NCI-H2107 (cell line): ENCODE measurements around the gene FBN3.
"Not testable (repeated sequence)": the region's sequence is repeated elsewhere in the genome, so short reads cannot be mapped to it uniquely, and the experiment has no call there.

Experiments used
- DNase-seq: peaks from one replicate; lab custom pipeline; 2025; lab: John Stamatoyannopoulos, UW

The FBN3 gene

DNA sequence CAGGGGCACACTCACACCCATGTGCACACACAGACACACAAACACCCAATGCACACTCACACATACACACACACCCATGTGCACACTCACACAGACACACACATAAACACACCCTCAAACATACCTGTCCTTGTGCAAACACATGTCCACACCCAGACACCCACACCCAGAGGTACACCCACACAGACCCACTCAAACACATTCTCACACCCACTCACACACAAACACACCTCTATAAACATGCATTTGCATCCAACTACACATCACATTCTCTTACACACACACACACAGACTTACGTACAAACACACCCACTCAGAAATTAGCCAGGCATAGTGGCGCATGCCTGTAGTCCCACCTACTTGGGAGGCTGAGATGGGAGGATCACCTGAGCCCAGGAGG lies 31.4 kb downstream of the FBN3 start:
- no peak for DNase-seq

DNA sequence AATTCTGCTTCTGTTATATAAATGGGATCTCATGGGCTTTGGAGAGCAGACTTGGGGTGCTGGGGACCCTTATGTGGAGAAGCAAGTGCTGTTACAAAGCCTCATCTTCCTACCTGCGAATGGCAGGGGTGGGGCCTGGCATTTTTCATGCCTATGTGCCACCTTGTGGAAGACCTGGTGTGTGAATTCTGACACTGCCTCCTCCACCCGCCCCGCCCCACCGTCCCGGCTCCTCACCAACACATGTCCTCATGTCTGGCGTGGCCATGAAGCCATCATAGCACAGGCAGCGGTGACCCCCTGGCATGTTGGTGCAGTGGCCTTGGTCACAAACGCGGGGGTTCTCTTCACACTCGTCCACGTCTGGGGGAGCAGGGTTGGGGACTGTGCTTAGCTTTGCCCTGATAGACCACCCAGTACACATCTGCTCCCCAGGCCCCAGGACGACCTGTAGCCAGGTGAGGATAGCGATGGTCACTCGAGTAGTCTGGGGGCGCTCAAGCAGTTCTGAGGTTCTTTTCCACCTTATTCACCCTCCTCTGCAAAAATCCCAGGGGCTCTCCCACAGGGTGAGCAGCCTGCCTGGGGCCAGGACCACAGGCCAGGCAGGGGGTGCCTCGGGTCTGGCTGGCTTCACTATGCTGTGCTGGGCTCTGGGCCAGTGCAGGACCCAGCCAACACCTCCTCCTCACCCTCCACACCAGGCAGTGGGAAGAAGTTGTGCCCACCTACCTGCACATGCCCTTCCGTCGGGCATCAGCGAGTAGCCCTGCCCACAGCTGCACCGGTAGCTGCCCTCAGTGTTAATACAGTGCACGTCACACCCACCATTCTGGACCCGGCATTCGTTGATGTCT lies 32.7 kb downstream of the FBN3 start:
- DNase-seq = no peak

DNA sequence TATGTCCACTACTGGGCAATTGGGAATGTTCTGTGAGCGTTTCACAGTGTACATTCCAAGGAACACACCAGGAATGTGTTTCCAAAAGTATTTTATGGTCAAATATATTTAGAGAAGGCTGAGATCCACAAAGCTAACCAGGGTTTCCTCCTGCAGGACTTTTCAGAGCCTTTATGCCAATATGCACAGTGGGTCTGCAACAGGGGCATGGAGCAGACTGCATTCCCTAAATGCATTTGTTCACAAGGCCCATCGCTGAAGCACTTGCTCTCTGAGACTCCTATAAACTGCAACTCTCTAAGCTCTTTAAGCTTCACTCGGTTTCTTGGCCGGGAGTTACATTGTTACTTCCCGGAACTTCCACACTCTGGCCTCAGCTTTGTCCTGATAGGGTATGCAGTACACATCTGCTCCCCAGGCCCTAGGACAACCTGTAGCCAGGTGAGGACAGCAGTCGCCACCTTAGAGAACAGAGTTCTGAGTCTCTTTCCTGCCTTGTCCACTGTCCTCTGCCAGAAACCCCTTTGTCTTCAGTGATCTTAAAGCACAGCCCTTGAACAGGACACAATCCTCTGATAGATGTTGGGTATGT lies 33.5 kb downstream of the FBN3 start:
- DNase-seq = no peak

DNA sequence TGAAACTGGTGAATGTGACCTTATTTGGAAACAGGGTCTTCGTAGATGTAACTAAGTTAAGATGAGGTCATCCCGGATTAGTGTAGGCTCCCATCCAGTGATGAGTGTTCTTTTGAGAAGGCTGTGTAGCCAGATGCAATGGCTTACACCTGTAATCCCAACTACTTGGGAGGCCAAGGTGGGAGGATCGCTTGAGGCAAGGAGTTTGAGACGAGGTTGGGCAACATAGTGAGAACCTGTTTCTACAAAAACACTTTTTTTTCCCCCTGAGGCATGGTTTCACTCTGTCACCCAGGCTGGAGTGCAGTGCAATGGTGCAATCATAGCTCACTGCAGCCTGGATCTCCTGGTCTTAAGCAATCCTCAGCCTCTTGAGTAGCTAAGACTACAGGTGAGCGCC lies 36.4 kb downstream of the FBN3 start:
- no peak for DNase-seq

DNA sequence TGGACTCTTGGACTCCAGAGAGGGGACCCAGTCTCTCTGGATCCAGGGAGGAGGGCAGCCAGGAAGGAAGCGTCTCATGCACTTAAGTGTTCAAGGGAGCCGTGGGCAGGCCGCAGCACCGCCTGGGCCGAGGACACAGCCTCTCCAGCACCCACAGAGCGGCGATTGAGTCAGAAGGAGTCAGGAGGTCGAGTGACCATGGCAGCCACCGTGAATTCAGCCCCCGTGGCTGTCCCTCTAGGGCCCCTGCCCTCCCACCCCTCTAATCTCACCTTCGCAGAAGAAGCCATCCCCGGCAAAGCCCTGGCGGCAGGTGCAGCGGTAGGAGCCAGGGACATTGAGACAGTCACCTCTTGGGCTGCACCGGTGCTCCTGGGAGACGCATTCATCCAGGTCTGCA lies 38.0 kb downstream of the FBN3 start:
- DNase-seq = no peak

DNA sequence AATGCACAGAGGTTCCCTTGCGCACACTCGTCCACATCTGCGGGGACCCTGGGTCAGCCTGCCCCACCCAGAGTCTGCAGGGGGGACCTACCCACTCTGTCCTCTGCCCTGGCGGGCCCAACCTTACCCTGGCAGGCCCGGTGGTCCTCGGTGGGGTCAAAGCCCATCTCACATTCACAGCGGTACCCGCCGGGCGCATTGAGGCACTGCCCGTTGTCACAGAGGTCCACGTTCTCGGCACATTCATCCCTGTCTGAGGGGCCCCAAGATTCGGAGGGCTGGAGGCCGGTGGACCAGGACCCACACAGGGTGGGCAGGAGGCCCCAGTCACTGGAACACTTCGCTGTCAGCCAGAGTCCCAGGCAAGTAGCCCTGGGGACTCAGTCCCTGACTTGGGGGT lies 38.5 kb downstream of the FBN3 start:
- no peak for DNase-seq

DNA sequence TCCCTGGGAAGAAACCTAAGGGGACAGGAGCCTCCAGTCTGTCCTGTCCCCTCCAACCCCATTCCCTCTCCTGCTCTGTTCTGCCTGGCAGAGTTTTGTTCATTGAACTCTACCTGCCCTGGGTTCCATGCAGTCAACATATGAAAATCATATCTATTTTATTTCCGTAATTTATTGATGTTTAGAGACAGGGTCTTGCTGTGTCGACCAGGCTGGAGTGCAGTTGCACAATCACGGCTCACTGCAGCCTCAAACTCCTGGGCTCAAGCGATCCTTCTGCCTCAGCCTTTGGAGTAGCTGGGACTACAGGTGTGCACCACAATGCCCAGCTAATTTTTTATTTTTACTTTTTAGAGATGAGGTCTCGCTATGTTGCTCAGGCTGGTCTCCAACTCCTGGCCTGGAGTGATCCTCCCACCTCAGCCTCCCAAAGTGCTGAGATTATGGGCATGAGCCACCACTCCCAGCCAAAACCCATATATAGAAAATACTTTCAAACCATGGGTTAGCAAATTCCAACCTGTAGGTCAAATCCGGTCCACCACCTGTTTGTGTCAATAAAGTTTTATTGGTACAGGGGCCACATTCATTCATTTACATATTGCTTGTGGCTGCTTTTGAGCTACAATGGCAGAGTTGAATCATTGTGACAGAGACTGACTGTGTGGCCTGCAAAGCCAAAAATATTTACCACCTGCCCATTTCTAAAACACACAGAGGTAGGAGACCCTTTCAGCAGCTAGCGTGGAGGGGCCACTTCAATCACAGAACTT lies 39.3 kb downstream of the FBN3 start:
- no peak for DNase-seq

DNA sequence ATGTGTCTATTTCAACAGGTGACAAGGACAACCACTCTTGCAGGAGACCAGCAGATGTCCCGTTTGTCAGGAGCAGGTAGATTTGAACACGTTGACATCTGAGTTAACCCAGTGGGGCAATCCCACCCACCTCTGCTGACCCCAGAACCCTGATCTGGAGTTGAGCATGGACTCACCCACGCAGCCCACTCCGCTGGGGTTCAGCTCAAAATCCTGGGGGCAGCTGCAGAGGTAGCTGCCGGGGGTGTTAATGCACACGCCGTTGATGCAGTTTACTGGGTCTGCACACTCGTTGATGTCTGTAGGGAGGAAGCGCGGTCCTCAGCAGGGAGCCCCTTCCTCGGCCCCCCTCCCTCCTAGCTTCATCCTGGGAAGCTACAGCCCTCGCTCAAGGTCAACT lies 39.9 kb downstream of the FBN3 start:
- no peak for DNase-seq

DNA sequence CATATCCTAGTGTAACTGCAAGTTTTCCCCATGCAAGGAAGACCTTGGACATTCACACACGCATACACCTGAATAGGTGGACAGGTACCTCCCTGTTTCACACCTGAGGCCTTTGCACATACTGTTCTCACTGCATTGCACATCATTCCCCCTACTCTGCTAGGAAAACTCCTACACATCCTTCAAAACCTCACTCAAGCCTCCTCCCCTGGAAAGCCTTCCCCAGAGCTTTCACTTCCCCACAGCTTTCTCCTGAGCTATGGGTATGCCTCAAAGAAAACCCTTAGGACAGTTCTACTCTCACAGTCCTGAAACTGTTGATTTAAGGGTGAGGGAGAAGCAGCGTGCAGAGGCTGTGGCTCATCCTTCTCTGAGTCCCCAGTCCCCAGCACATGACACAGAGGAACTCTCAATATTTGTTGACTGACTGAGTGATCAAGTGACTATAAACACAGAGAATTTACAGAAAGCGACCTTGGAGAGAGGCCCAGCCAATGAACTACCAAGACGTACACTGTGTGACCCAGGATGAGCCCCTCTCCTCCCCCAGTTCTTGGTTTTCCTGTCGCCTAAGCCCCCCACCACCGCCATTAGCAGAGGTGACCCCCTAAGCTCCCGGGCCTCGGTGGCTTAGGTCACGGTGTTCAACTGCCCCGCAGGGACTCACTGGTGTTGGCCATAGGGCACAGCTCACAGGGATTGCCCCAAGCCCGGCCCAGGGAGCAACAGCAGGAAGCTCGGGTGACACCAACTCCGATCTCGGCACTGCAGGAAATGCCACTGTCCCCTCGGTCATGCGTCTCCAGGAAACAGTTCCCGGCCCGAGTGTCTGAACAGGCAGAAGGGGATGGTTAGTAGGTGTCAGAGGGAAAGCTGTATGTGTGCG lies 40.6 kb downstream of the FBN3 start:
- DNase-seq = no peak

DNA sequence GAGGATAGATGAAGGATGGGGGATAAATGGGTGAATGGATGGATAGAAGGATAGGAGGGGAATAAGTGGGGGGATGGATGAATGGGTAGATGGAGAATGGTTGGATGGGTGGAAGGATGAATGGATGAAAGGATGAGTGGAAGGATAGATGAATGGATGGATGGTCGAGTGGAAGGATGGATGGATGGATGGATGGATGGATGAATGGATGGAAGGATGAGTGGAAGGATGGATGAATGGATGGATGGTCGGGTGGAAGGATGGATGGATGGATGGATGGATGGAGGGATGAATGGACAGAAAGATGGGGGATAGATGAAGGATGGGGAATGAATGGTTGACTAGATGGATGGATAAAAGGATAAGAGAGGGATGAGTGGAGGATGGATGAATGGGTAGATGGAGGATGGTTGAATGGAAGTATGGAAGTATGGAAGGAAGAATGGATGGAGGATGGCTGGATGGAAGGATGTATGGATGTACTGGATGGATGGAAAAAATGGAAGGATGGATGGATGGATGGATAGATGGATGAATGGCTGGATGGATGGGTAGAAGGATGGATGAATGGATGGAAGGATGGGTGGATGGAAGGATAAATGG lies 42.0 kb downstream of the FBN3 start:
- DNase-seq = no peak

DNA sequence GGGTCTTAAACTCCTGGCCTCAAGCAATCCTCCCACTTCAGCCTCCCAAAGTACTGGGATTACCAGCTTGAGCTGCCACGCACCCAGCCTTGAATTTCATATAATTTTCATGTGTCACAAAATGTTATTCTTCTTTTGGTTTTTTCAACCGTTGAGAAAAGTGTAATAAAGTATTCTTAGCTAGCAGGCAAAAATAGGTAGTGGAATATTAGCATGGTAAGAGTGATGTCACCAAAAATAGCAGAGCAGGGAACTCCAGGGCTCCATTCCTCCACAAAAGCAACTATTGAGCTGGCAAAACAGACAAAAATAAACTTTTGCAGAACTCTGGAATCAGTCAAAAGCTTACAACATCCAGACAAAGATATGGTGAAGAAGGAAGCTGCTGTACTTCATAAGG lies 43.9 kb downstream of the FBN3 start:
- no peak for DNase-seq

DNA sequence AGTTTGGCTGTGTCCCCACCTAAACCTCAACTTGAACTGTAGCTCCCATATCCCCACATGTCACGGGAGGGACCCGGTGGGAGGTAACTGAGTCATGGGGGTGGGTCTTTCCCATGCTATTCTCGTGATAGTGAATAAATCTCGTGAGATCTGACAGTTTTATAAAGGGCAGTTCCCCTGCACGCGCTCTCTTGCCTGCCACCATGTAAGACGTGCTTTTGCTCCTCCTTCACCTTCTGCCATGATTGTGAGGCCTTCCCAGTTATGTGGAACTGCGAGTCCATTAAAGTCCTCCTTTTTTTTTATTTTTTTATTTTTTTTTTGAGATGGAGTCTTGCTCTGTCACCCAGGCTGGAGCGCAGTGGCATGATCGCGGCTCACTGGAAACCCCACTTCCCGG lies 47.5 kb downstream of the FBN3 start:
- DNase-seq = not testable (repeated sequence)

DNA sequence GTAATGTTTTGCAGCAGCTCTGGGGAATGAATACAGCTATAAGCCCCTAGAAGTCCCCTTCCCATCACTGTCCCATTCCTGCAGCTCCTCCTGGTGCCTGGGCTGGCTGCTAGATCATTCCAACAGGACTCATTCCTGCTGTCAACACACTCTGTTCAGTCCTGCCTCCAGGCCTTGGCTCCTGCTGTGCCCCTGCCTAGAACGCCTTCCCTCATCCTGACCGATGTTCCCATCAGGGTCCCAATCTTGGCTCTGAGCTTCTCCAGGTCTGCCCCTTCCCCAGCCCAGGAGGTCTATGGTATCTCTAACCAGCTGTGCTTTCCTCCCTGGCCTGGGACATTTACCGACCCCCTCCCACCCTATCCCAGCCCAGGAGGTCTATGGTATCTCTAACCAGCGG lies 48.1 kb downstream of the FBN3 start:
- DNase-seq = no peak

DNA sequence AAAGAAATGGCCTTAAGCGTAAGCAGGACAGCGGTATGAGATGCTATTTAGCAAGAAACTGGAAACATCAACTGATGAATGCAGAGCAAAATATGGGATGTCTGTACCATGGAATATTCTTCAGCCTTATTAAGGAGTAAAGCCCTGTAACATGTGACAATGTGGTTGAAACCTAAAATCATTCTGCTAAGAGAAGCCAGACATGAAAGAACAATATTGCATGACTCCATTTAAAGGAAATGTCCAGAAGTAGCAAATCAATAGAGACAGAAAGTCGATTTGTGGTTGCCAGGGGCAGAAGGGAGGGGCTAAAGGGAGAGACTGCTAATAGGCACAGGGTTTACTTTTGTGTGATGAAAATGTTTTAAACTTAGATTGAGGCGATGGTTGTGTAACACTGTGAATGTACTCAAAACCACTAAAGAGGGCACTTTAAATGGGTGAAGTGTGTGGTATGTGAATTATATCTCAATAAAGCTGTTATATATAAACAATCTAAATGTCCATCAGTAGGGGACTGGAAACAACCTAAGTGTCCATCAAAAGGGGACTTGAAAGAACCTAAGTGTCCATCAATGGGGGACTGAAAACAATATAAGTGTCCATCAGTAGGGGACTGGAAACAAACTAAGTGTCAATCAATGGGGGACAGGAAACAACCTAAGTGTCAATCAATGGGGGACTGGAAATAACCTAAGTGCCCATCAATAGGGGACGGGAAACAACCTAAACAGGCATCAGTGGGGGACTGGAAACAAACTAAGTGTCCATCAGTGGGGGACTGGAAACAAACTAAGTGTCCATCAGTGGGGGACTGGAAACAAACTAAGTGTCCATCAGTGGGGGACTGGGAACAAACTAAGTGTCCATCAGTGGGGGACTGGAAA lies 51.5 kb downstream of the FBN3 start:
- no peak for DNase-seq

DNA sequence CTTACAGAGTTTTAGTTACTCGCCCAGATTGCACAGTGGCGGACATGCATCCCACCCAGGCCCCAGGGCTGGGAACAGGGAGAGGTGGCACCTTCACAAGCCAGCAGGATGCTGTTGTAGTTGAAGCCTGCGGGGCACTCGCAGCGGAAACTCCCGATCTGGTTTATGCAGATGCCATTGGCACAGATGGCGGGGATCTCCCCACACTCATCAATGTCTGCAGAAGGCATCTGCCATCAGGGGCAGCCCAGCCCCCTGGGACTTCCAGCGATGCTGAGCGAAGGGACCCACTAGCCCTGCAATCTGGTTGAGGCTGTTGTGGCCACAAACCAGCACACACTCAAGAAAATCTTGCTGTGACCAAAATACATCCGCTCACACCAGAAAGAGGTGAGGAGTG lies 52.2 kb downstream of the FBN3 start:
- no peak for DNase-seq

DNA sequence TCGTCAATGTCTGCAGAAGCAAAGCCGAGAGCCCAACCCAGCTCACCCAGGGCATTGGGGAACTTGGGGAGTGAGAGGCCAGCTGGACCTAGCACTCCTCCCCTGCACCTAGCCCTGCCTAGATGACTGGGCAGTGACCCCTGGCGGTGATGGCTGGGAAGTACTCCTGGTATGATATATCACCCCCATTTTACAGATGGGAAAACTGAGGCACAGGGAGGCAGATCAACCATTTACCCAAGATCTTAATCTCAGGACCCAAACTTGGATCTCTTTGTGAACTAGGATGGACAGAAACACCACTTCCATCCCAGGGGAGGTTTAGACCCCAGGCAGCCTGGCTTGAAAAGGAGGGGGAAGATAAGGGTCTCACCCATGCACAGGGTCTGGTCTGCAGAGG lies 53.3 kb downstream of the FBN3 start:
- no peak for DNase-seq

DNA sequence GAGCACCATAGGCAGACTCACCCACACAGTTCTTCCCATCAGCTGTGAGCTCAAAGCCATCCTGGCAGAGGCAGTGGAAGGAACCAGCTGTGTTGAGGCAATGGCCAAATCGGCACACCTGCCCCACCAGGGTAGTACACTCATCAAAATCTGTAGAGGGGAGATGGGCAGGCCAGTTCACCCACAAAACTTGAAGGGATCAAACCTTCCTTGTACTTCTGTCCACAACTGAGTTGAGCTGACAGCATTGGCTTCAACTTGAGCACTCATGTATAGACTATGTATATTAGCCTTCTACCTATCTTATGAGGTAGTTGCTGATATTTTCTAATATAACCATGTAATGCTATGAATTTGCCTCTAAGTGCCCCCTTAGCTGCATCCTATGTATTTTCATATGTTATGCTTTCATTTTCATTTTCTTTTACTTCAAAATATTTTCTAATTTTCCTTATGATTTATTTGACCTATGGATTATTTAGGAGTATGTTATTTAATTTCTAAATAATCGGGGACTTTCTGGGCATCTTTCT lies 54.0 kb downstream of the FBN3 start:
- no peak for DNase-seq

DNA sequence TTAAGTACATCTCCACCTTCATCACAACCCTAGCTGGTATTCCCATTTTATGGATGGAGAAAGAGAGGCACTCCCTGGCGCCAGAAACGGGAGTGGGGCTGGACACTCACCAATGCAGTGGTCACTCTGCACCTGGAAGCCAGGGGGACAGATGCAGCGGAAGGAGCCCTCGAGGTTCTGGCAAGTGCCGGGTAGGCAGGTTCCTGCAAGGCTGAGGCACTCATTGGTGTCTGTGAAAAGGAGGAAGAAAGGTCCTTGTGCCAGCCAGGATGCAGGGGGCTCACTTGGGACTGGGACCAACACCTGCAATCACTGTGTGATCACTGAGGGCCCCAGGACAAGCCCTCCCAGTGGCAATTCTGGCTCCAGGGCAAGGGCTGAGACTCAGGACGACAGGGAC lies 55.1 kb downstream of the FBN3 start:
- no peak for DNase-seq

DNA sequence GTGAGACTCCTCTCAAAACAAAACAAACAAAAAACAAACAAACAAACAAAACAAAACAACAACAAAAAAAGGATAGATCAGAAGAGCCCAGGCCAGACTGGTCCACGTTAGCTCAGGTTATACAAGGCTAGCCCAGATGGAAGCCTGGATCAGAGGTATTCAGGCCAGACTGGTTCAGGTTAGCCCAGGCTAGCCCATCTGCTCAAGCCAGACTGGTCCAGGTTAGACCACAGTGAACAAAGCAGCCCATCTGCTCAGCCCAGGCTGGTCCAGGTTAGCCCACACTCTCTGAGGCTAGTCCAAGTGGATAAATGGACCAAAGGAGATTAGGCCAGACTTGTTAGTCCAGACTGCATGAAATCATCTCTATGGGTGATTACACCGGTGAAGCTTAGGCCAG lies 55.7 kb downstream of the FBN3 start:
- no peak for DNase-seq

DNA sequence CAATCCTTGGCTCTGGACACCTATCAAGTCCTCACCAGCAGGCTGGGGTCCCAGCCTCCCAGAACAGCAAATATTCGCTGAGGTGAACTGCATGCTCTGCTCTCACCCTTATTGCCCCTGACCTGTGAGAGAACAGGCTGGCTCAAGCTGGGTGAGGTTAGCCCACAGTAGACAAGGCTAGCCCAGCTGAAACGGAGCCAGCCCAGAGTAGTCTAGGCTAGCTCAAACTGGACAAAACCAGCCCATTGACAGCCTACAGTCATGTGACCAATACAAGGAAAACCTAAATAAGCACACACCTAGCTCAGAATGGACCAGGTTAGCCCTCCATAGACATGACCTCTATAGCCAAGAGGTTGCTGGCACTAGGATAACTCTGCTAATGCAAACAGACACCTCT lies 58.4 kb downstream of the FBN3 start:
- no peak for DNase-seq
